Activated B cell treated with CpG ODN at 0.5 μM for 24 hours (primary cell): ENCODE measurements around the gene TTC27. TPM values are rescaled to one million over a fixed set of nuclear protein-coding genes. Genes with fewer than 3 reads are reported as not detected.

Source experiments
- ATAC-seq: fragments of 200-7000 bp; cut with Tn5 transposase; one replicate; pipeline ENCODE4 v1.10.0; 2021; ENCODE audit warnings: low read depth, mild to moderate bottlenecking, moderate library complexity
- CTCF ChIA-PET: fragments of 350-600 bp; sonication (Branson Sonifier 250); formaldehyde crosslinking; loops from one replicate; lab custom pipeline; 2021; ENCODE audit warnings: antibody characterized with exemption; lab: Charles Lee
- POLR2A ChIA-PET: fragments of 350-600 bp; sonication (Branson Sonifier 250); formaldehyde crosslinking; loops from one replicate; lab custom pipeline; 2021; ENCODE audit warnings: antibody characterized with exemption; lab: Charles Lee
- DNase-seq: peaks from one replicate; pipeline ENCODE4 v3.0.0; 2022
- H3K27ac Mint-ChIP-seq: one replicate; pipeline ENCODE4 v1.8.0; 2020; ENCODE audit warnings: mixed read lengths
- H3K27me3 Mint-ChIP-seq: one replicate; pipeline ENCODE4 v1.8.0; 2021; ENCODE audit warnings: mixed read lengths
- H3K36me3 Mint-ChIP-seq: one replicate; pipeline ENCODE4 v1.8.0; 2021; ENCODE audit warnings: low read depth, mixed read lengths
- H3K4me1 Mint-ChIP-seq: one replicate; pipeline ENCODE4 v1.8.0; 2021; ENCODE audit warnings: mixed read lengths
- H3K4me3 Mint-ChIP-seq: one replicate; pipeline ENCODE4 v1.8.0; 2020; ENCODE audit warnings: mild to moderate bottlenecking, mixed read lengths
- H3K9me3 Mint-ChIP-seq: one replicate; pipeline ENCODE4 v1.8.0; 2020; ENCODE audit warnings: mixed read lengths
- CTCF ChIP-seq: fragments of 200-600 bp; IDR thresholded peaks from one replicate; pipeline ENCODE4 v1.8.0; 2022; ENCODE audit warnings: antibody characterized with exemption, mild to moderate bottlenecking
- intact Hi-C: fragments of 100-400 bp; cut with micrococcal nuclease; formaldehyde crosslinking; loops from one replicate; pipeline ENCODE4 v1.15.1; 2024
- total RNA-seq: library from RNA; stranded (reverse); gene quantifications from 2 replicates; pipeline ENCODE4 v1.2.3, GENCODE V29; 2022

TTC27 gene
- total RNA-seq, 1 donor from 2014 or later: 34.8 TPM

GRCh38 chr2:32770360-32770759 lies 142.5 kb downstream of the TTC27 start:
- Mint-ChIP-seq H3K9me3 (no peaks in the 10 kb centered on the region), H3K36me3 (peaks cover 17% of the 10 kb centered on the region), H3K27ac (no peak overlapping the region), H3K4me1 (no peaks in the 10 kb centered on the region), H3K4me3 (no peak overlapping the region), H3K27me3 (no peaks in the 10 kb centered on the region)
- ChIA-PET CTCF (interaction anchor here (1.0 to 1.5 kb wide), 2 partner anchors 602 to 813 kb away, joined by 3 to 7 read pairs; no protein-coding TSS in a partner anchor), POLR2A (no interaction called here)
- no peak for TF ChIP-seq CTCF
- intact Hi-C loops: no loop called here
- no peak for DNase-seq
- ATAC-seq: no peak

GRCh38 chr2:32772638-32773447 lies 145.0 kb downstream of the TTC27 start:
- DNase-seq (no peak), ATAC-seq (no peak)
- Mint-ChIP-seq H3K4me3 (no peak overlapping the region), H3K27me3 (no peaks in the 10 kb centered on the region), H3K36me3 (peaks cover 23% of the 10 kb centered on the region), H3K27ac (no peak overlapping the region), H3K9me3 (no peaks in the 10 kb centered on the region), H3K4me1 (no peaks in the 10 kb centered on the region)
- intact Hi-C loops: loop anchor here (1.0 to 2.0 kb wide), 3 partner anchors 600 to 810 kb away; no protein-coding TSS in a partner anchor
- POLR2A ChIA-PET: no interaction called here
- CTCF ChIA-PET: interaction anchor here (0.7 to 2.1 kb wide), 2 partner anchors 498 to 810 kb away, joined by 3 to 14 read pairs; no protein-coding TSS in a partner anchor
- no peak for TF ChIP-seq CTCF

GRCh38 chr2:32773448-32773808 lies 145.6 kb downstream of the TTC27 start:
- CTCF ChIA-PET: interaction anchor here (0.7 to 2.1 kb wide), 2 partner anchors 498 to 810 kb away, joined by 3 to 14 read pairs; no protein-coding TSS in a partner anchor
- Mint-ChIP-seq H3K4me3 (no peak overlapping the region), H3K9me3 (peaks cover 2% of the 10 kb centered on the region), H3K36me3 (peaks cover 29% of the 10 kb centered on the region), H3K4me1 (no peaks in the 10 kb centered on the region), H3K27me3 (no peaks in the 10 kb centered on the region), H3K27ac (no peak overlapping the region)
- TF ChIP-seq CTCF: no peak
- intact Hi-C loops: loop anchor here (2.0 kb wide), 1 partner anchor 621 kb away; no protein-coding TSS in a partner anchor
- no peak for DNase-seq
- POLR2A ChIA-PET: no interaction called here
- no peak for ATAC-seq

GRCh38 chr2:32775954-32776353 lies 148.1 kb downstream of the TTC27 start:
- no peak for ATAC-seq
- TF ChIP-seq CTCF: no peak
- Mint-ChIP-seq H3K27me3 (no peaks in the 10 kb centered on the region), H3K9me3 (peaks cover 10% of the 10 kb centered on the region), H3K27ac (no peak overlapping the region), H3K36me3 (peaks cover 48% of the 10 kb centered on the region), H3K4me1 (no peaks in the 10 kb centered on the region), H3K4me3 (no peak overlapping the region)
- no peak for DNase-seq
- intact Hi-C loops: no loop called here
- ChIA-PET CTCF (interaction anchor here (0.7 kb wide), 1 partner anchor 75 kb away, joined by 3 read pairs; no protein-coding TSS in a partner anchor), POLR2A (no interaction called here)

GRCh38 chr2:32777714-32778113 lies 149.9 kb downstream of the TTC27 start:
- no peaks in the 10 kb centered on the region for H3K27me3 Mint-ChIP-seq
- no peaks in the 10 kb centered on the region for H3K4me1 Mint-ChIP-seq
- peaks cover 14% of the 10 kb centered on the region for H3K9me3 Mint-ChIP-seq
- intact Hi-C loops: no loop called here
- DNase-seq: no peak
- ATAC-seq: no peak
- POLR2A ChIA-PET: no interaction called here
- peaks cover 59% of the 10 kb centered on the region for H3K36me3 Mint-ChIP-seq
- H3K4me3 Mint-ChIP-seq: no peak overlapping the region
- H3K27ac Mint-ChIP-seq: no peak overlapping the region
- CTCF ChIA-PET: no interaction called here
- no peak for TF ChIP-seq CTCF
